Stimulated activated naive CD8-positive, alpha-beta T cell treated with anti-CD3 and anti-CD28 coated beads, Interleukin-15, Interleukin-2, amounts not matched to agents 100 ng/mL and 50 ng/mL, for 24 hours (primary cell): Measurements from ENCODE around the gene TYROBP.

Source experiments
- H3K27ac Mint-ChIP-seq: one replicate; pipeline ENCODE4 v1.8.0; 2021; ENCODE audit warnings: mild to moderate bottlenecking, mixed read lengths
- H3K27me3 Mint-ChIP-seq: one replicate; pipeline ENCODE4 v1.8.0; 2021; ENCODE audit warnings: mixed read lengths
- H3K36me3 Mint-ChIP-seq: one replicate; pipeline ENCODE4 v1.8.0; 2021; ENCODE audit warnings: low read depth, mixed read lengths
- H3K4me1 Mint-ChIP-seq: one replicate; pipeline ENCODE4 v1.8.0; 2021; ENCODE audit warnings: low read depth, mixed read lengths
- H3K4me3 Mint-ChIP-seq: one replicate; pipeline ENCODE4 v1.8.0; 2021; ENCODE audit warnings: mild to moderate bottlenecking, mixed read lengths
- H3K9me3 Mint-ChIP-seq: one replicate; pipeline ENCODE4 v1.8.0; 2021; ENCODE audit warnings: mixed read lengths

TYROBP gene

GRCh38 chr19:35859414-35859813 lies 48.7 kb downstream of the TYROBP start:
- H3K27me3 Mint-ChIP-seq, result peaks cover 61% of the 10 kb centered on the region
- H3K4me3 Mint-ChIP-seq, result no peak overlapping the region
- peaks cover 10% of the 10 kb centered on the region for H3K4me1 Mint-ChIP-seq
- no peaks in the 10 kb centered on the region for H3K36me3 Mint-ChIP-seq
- H3K27ac Mint-ChIP-seq, result no peak overlapping the region
- no peaks in the 10 kb centered on the region for H3K9me3 Mint-ChIP-seq

- no peaks in the 10 kb centered on the region for H3K36me3 Mint-ChIP-seq
- H3K27me3 Mint-ChIP-seq, result peaks cover 62% of the 10 kb centered on the region
- H3K9me3 Mint-ChIP-seq, result no peaks in the 10 kb centered on the region
- no peak overlapping the region for H3K27ac Mint-ChIP-seq
- peaks cover 12% of the 10 kb centered on the region for H3K4me1 Mint-ChIP-seq
- H3K4me3 Mint-ChIP-seq, result no peak overlapping the region
Measured at GRCh38 chr19:35858311-35858710, 49.8 kb downstream of the TYROBP start.

- H3K27me3 Mint-ChIP-seq, result peaks cover 60% of the 10 kb centered on the region
- H3K27ac Mint-ChIP-seq, result no peak within 1 kb of the TSS
- H3K4me1 Mint-ChIP-seq, result peaks cover 17% of the 10 kb centered on the region
- H3K36me3 Mint-ChIP-seq, result no peaks in the 10 kb centered on the region
- H3K9me3 Mint-ChIP-seq, result no peaks in the 10 kb centered on the region
- H3K4me3 Mint-ChIP-seq, result peak within 1 kb of the TSS; percentile 75
Measured at GRCh38 chr19:35856546-35857149, 51.4 kb downstream of the TYROBP start, which contains the start of gene KIRREL2. Gene KIRREL2, plus strand, starts transcription at chr19:35856911. Its CDS starts 209 bp downstream, at chr19:35857120.
